Natural killer cell (primary cell): Measurements from ENCODE around the gene HGD. TPM values are rescaled to one million over a fixed set of nuclear protein-coding genes. Genes with fewer than 3 reads are reported as not detected.

ENCODE experiments used
- ATAC-seq, 3 donors: fragments of 150-1000 bp in 2 of 3; fragments of 200-7000 bp in 1 of 3; cut with Tn5 transposase; 1 replicate in 1 of 3; 2 replicates in 2 of 3; pipeline ENCODE4 v1.10.0; 2021; ENCODE audit warnings: mild to moderate bottlenecking in 2 of 3, moderate library complexity in 2 of 3
- DNase-seq, 2 donors: peaks; one replicate each; pipeline versions ENCODE4 v3.0.0 to v3.0.0-alpha.2; 2013 to 2021; ENCODE audit warnings: mixed read lengths in 1 of 2
- H3K27ac ChIP-seq: one replicate; pipeline ENCODE4 v1.5.1; 2013; ENCODE audit warnings: mild to moderate bottlenecking, low read length
- H3K27me3 ChIP-seq: one replicate; pipeline ENCODE4 v1.6.1; 2013; ENCODE audit warnings: low read length; ENCODE audit not compliant: control insufficient read depth, insufficient read depth
- H3K36me3 ChIP-seq: one replicate; pipeline ENCODE4 v1.6.1; 2013; ENCODE audit warnings: low read length; ENCODE audit not compliant: control insufficient read depth, insufficient read depth
- H3K4me1 ChIP-seq: one replicate; pipeline ENCODE4 v1.6.1; 2013; ENCODE audit warnings: low read length; ENCODE audit not compliant: control insufficient read depth, insufficient read depth
- H3K4me3 ChIP-seq: one replicate; pipeline ENCODE4 v1.5.1; 2013; ENCODE audit warnings: low read length
- H3K9me3 ChIP-seq: one replicate; pipeline ENCODE4 v1.6.1; 2013; ENCODE audit warnings: low read length; ENCODE audit not compliant: control insufficient read depth, insufficient read depth
- H3K27ac Mint-ChIP-seq, 2 donors: one replicate each; pipeline ENCODE4 v1.8.0; 2022; ENCODE audit warnings: mild to moderate bottlenecking in 2 of 2, mixed read lengths in 2 of 2, moderate library complexity in 1 of 2
- H3K27me3 Mint-ChIP-seq, 2 donors: one replicate each; pipeline ENCODE4 v1.8.0; 2022; ENCODE audit warnings: low read depth in 2 of 2, mixed read lengths in 2 of 2
- H3K36me3 Mint-ChIP-seq: one replicate; pipeline ENCODE4 v1.8.0; 2022; ENCODE audit warnings: mixed read lengths
- H3K4me1 Mint-ChIP-seq, 2 donors: one replicate each; pipeline ENCODE4 v1.8.0; 2022; ENCODE audit warnings: mixed read lengths in 2 of 2
- H3K4me3 Mint-ChIP-seq: one replicate; pipeline ENCODE4 v1.8.0; 2022; ENCODE audit warnings: mild to moderate bottlenecking, moderate library complexity, mixed read lengths
- H3K9me3 Mint-ChIP-seq, 2 donors: one replicate each; pipeline ENCODE4 v1.8.0; 2022; ENCODE audit warnings: mixed read lengths in 2 of 2
- CTCF ChIP-seq: fragments of 200-600 bp; IDR thresholded peaks from one replicate; pipeline ENCODE4 v1.8.0; 2022; ENCODE audit warnings: antibody characterized with exemption
- WGBS: methylation state at CpG from one replicate; pipeline ENCODE4 v1.1.7; 2013; ENCODE audit warnings: missing lambda C conversion rate; ENCODE audit not compliant: insufficient coverage; 5-methylcytosine and 5-hydroxymethylcytosine counted together
- intact Hi-C: fragments of 100-400 bp; cut with micrococcal nuclease; formaldehyde crosslinking; loops from one replicate; pipeline ENCODE4 v1.14.2; 2022
- total RNA-seq, 4 donors: library from RNA; stranded (reverse); fragments of 120-200 nt in 1 of 4; gene quantifications; one replicate each; pipeline versions ENCODE4 v1.2.3 to v1.2.4, GENCODE V29; 2013 to 2022

The HGD gene
- total RNA-seq, 3 donors from 2014 or later (not counting 1 experiment from before 2014, with no cell fraction given), result 0.80 to 4.0 (median 2.5) TPM

- H3K36me3 ChIP-seq, result no peaks in the 10 kb centered on the region
- H3K27ac ChIP-seq, result no peak overlapping the region
- Mint-ChIP-seq H3K27ac (no peak overlapping the region), H3K4me3 (no peak overlapping the region), H3K27me3 (no peaks in the 10 kb centered on the region), H3K4me1 (no peaks in the 10 kb centered on the region), H3K9me3 (no peaks in the 10 kb centered on the region), H3K36me3 (no peaks in the 10 kb centered on the region)
- ATAC-seq, result no peak
- no peak for TF ChIP-seq CTCF
- DNase-seq, result no peak
- H3K27me3 ChIP-seq, result no peaks in the 10 kb centered on the region
- 95% methylated on average over 4 of the region's 5 CpGs for WGBS
- intact Hi-C loops, result no loop called here
- H3K9me3 ChIP-seq, result no peaks in the 10 kb centered on the region
- no peaks in the 10 kb centered on the region for H3K4me1 ChIP-seq
- no peak overlapping the region for H3K4me3 ChIP-seq
Observed at GRCh38 chr3:120652896-120653545, 29.0 kb downstream of the HGD start.

GRCh38 chr3:120652281-120652680 is 29.8 kb downstream of the HGD start:
- Mint-ChIP-seq H3K4me1 (no peaks in the 10 kb centered on the region), H3K9me3 (no peaks in the 10 kb centered on the region), H3K27ac (no peak overlapping the region), H3K36me3 (no peaks in the 10 kb centered on the region), H3K27me3 (no peaks in the 10 kb centered on the region), H3K4me3 (no peak overlapping the region)
- Histone ChIP-seq H3K27me3 (no peaks in the 10 kb centered on the region), H3K27ac (no peak overlapping the region), H3K9me3 (no peaks in the 10 kb centered on the region), H3K36me3 (no peaks in the 10 kb centered on the region), H3K4me1 (no peaks in the 10 kb centered on the region), H3K4me3 (no peak overlapping the region)
- DNase-seq (no peak), ATAC-seq (no peak)
- TF ChIP-seq CTCF, result no peak
- intact Hi-C loops, result no loop called here
- 90% methylated on average over 3 of the region's 3 CpGs for WGBS

DNA sequence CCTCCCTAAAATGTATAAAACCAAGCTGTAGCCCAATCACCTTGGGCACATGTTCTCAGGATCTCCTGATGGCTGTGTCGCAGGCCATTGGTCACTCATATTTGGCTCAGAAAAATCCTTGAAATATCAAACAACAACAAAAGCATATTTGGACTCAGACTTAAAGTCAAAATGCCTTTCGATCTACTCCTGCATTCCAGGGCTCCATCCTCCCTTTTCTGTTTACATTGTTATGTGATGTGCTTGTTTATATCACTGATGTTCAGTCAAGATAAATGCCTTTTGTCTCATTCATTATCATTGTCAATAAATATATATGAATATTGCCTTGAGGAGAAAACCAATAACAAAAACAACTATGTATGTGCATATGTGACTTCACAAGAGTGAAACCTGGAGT is 31.7 kb downstream of the HGD start:
- H3K27me3 ChIP-seq, result no peaks in the 10 kb centered on the region
- H3K27ac ChIP-seq, result no peak overlapping the region
- no peak overlapping the region for H3K4me3 Mint-ChIP-seq
- H3K36me3 Mint-ChIP-seq, result no peaks in the 10 kb centered on the region
- no peak overlapping the region for H3K27ac Mint-ChIP-seq
- no peaks in the 10 kb centered on the region for H3K9me3 Mint-ChIP-seq
- H3K9me3 ChIP-seq, result no peaks in the 10 kb centered on the region
- H3K27me3 Mint-ChIP-seq, result no peaks in the 10 kb centered on the region
- H3K36me3 ChIP-seq, result no peaks in the 10 kb centered on the region
- 100% methylated on average over 1 of the region's 2 CpGs for WGBS
- ATAC-seq (no peak), DNase-seq (no peak)
- no peaks in the 10 kb centered on the region for H3K4me1 ChIP-seq
- H3K4me1 Mint-ChIP-seq, result no peaks in the 10 kb centered on the region
- TF ChIP-seq CTCF, result no peak
- H3K4me3 ChIP-seq, result no peak overlapping the region
- intact Hi-C loops, result no loop called here

DNA sequence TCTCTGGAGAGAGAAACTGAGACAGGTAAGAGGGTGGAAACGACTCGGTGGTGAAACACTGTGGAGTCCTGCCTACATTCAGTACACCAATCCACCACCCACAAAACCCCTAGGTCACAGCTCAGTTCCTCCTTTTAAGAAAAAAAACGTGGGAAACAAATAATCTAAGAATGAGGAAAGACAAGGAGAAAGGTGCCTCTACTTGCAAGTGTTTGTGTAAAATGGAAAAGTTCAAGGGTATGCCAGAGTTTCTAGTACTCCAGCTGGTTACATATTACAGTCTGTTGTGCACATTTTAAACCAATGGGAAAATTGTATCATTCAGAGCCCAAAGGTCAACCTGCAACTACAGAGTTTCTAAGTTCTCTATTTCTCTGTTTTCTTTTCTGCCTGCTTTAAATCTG is 32.2 kb downstream of the HGD start:
- intact Hi-C loops, result no loop called here
- Histone ChIP-seq H3K27ac (no peak overlapping the region), H3K4me3 (no peak overlapping the region), H3K9me3 (no peaks in the 10 kb centered on the region), H3K36me3 (no peaks in the 10 kb centered on the region), H3K27me3 (no peaks in the 10 kb centered on the region), H3K4me1 (no peaks in the 10 kb centered on the region)
- no peaks in the 10 kb centered on the region for H3K4me1 Mint-ChIP-seq
- TF ChIP-seq CTCF, result no peak
- no peaks in the 10 kb centered on the region for H3K9me3 Mint-ChIP-seq
- no peak overlapping the region for H3K4me3 Mint-ChIP-seq
- WGBS, result 61% methylated on average over 2 of the region's 3 CpGs
- H3K36me3 Mint-ChIP-seq, result no peaks in the 10 kb centered on the region
- ATAC-seq (no peak), DNase-seq (no peak)
- H3K27me3 Mint-ChIP-seq, result no peaks in the 10 kb centered on the region
- H3K27ac Mint-ChIP-seq, result no peak overlapping the region
